WTC11 (cell line): ENCODE results near the gene PRCD. TPM values are rescaled to one million over a fixed set of nuclear protein-coding genes. Genes with fewer than 3 reads are reported as not detected.
"Not testable (repeated sequence)": the region's sequence is repeated elsewhere in the genome, so short reads cannot be mapped to it uniquely, and the experiment has no call there.

Experiments used
- ATAC-seq: fragments of 200-7000 bp; cut with Tn5 transposase; 2 replicates; pipeline ENCODE4 v1.10.0; 2021; ENCODE audit warnings: mild to moderate bottlenecking, moderate library complexity
- CTCF ChIA-PET: fragments of 300-600 bp; sonication (Branson Sonifier 250); formaldehyde crosslinking; loops from one replicate; lab custom pipeline; 2021; ENCODE audit warnings: antibody characterized with exemption; lab: Charles Lee
- POLR2A ChIA-PET: fragments of 350-600 bp; sonication (Branson Sonifier 250); formaldehyde crosslinking; loops from one replicate; lab custom pipeline; 2021; ENCODE audit warnings: antibody characterized with exemption; lab: Charles Lee
- DNase-seq: peaks from one replicate; pipeline ENCODE4 v3.0.0; 2021; ENCODE audit warnings: low spot score
- H3K27ac Mint-ChIP-seq: 2 replicates; pipeline ENCODE4 v1.8.0; 2021; ENCODE audit warnings: mixed read lengths
- H3K27me3 Mint-ChIP-seq: 2 replicates; pipeline ENCODE4 v1.8.0; 2021; ENCODE audit warnings: low read depth, mild to moderate bottlenecking, moderate library complexity, mixed read lengths
- H3K36me3 Mint-ChIP-seq: 2 replicates; pipeline ENCODE4 v1.8.0; 2021; ENCODE audit warnings: mixed read lengths
- H3K4me1 Mint-ChIP-seq: 2 replicates; pipeline ENCODE4 v1.8.0; 2022; ENCODE audit warnings: mixed read lengths
- H3K4me3 Mint-ChIP-seq: 2 replicates; pipeline ENCODE4 v1.8.0; 2021; ENCODE audit warnings: mild to moderate bottlenecking, moderate library complexity, mixed read lengths
- H3K9me3 Mint-ChIP-seq: 2 replicates; pipeline ENCODE4 v1.8.0; 2021; ENCODE audit warnings: mixed read lengths
- E2F1 ChIP-seq: sonication (generic); formaldehyde crosslinking; IDR thresholded peaks from 2 replicates; pipeline ENCODE4 v1.8.0; 2022; ENCODE audit warnings: mild to moderate bottlenecking, missing genetic modification reagents
- EMX1 ChIP-seq: fragments of 250-450 bp; sonication (Bioruptor Pico); IDR thresholded peaks from 2 replicates; pipeline ENCODE4 v1.8.0; 2021; ENCODE audit warnings: mild to moderate bottlenecking
- ERG ChIP-seq: fragments of 250-450 bp; sonication (Bioruptor Pico); IDR thresholded peaks from 2 replicates; pipeline ENCODE4 v1.8.0; 2021; ENCODE audit warnings: mild to moderate bottlenecking
- FOXK1 ChIP-seq: sonication (generic); formaldehyde crosslinking; IDR thresholded peaks from 2 replicates; pipeline ENCODE4 v1.8.0; 2022; ENCODE audit warnings: mild to moderate bottlenecking, moderate library complexity, missing genetic modification reagents
- FOXP4 ChIP-seq: sonication (generic); formaldehyde crosslinking; IDR thresholded peaks from 2 replicates; pipeline ENCODE4 v1.8.0; 2022; ENCODE audit warnings: mild to moderate bottlenecking, missing genetic modification reagents
- GABPB1 ChIP-seq: sonication (generic); formaldehyde crosslinking; IDR thresholded peaks from 2 replicates; pipeline ENCODE4 v1.8.1; 2023; ENCODE audit warnings: mild to moderate bottlenecking, missing genetic modification reagents
- MAX ChIP-seq: sonication (generic); formaldehyde crosslinking; IDR thresholded peaks from 2 replicates; pipeline ENCODE4 v1.8.0; 2022; ENCODE audit warnings: mild to moderate bottlenecking, missing genetic modification reagents
- MXD4 ChIP-seq: fragments of 250-450 bp; sonication (Bioruptor Pico); IDR thresholded peaks from 2 replicates; pipeline ENCODE4 v1.8.0; 2021; ENCODE audit warnings: mild to moderate bottlenecking, moderate library complexity, borderline replicate concordance
- NFATC4 ChIP-seq: fragments of 250-450 bp; sonication (Bioruptor Pico); IDR thresholded peaks from 2 replicates; pipeline ENCODE4 v1.9.0; 2021; ENCODE audit warnings: mild to moderate bottlenecking
- PRRX2 ChIP-seq: fragments of 250-450 bp; sonication (Bioruptor Pico); IDR thresholded peaks from 2 replicates; pipeline ENCODE4 v1.8.0; 2021; ENCODE audit warnings: mild to moderate bottlenecking
- SMAD3 ChIP-seq: sonication (generic); formaldehyde crosslinking; IDR thresholded peaks from 2 replicates; pipeline ENCODE4 v1.8.0; 2022; ENCODE audit warnings: missing genetic modification reagents, mild to moderate bottlenecking, borderline replicate concordance
- TCF7 ChIP-seq: sonication (generic); formaldehyde crosslinking; IDR thresholded peaks from 2 replicates; pipeline ENCODE4 v1.8.0; 2022; ENCODE audit warnings: mild to moderate bottlenecking, low read depth, missing genetic modification reagents, moderate library complexity
- ZBTB21 ChIP-seq: sonication (generic); formaldehyde crosslinking; IDR thresholded peaks from 2 replicates; pipeline ENCODE4 v1.8.1; 2023; ENCODE audit warnings: mild to moderate bottlenecking, missing genetic modification reagents, borderline replicate concordance
- ZMAT4 ChIP-seq: fragments of 250-450 bp; sonication (Bioruptor Pico); IDR thresholded peaks from 2 replicates; pipeline ENCODE4 v1.9.0; 2021; ENCODE audit warnings: mild to moderate bottlenecking
- ZNF317 ChIP-seq: sonication (generic); formaldehyde crosslinking; IDR thresholded peaks from 2 replicates; pipeline ENCODE4 v1.8.1; 2023; ENCODE audit warnings: low read depth, mild to moderate bottlenecking, moderate library complexity, missing genetic modification reagents, borderline replicate concordance
- total RNA-seq: library from RNA; stranded (reverse); gene quantifications from 3 replicates; pipeline ENCODE4 v1.2.3, GENCODE V29; 2021

PRCD gene
- total RNA-seq, 1 experiment from 2014 or later, result 2.7 TPM

GRCh38 chr17:76531486-76532038 is 8.3 kb upstream of the PRCD start:
- no peak for DNase-seq

GRCh38 chr17:76532072-76532651 is 7.7 kb upstream of the PRCD start:
- Mint-ChIP-seq H3K36me3 (no peaks in the 10 kb centered on the region), H3K27me3 (peaks cover 24% of the 10 kb centered on the region), H3K9me3 (no peaks in the 10 kb centered on the region), H3K4me3 (no peak overlapping the region), H3K27ac (no peak overlapping the region), H3K4me1 (peaks cover 16% of the 10 kb centered on the region)
- DNase-seq, result no peak
- ChIA-PET POLR2A (no interaction called here), CTCF (interaction anchor here (0.6 to 9.7 kb wide), 4 partner anchors 8 to 147 kb away, joined by 3 to 123 read pairs (median 3); no protein-coding TSS in a partner anchor)
- TF ChIP-seq SMAD3 (no peak), ZNF317 (CRISPR knock-in tag) (no peak)
- no peak for ATAC-seq

More at GRCh38 chr17:76531486-76532038, 8.3 kb upstream of the PRCD start:
- Mint-ChIP-seq H3K4me3 (no peak overlapping the region), H3K27me3 (peaks cover 18% of the 10 kb centered on the region), H3K27ac (no peak overlapping the region), H3K4me1 (peaks cover 17% of the 10 kb centered on the region), H3K9me3 (no peaks in the 10 kb centered on the region), H3K36me3 (no peaks in the 10 kb centered on the region)
- no peak for TF ChIP-seq EMX1
- TF ChIP-seq MAX (CRISPR knock-in tag), result no peak
- no peak for TF ChIP-seq ERG (CRISPR knock-in tag)
- no peak for TF ChIP-seq GABPB1 (CRISPR knock-in tag)
- no peak for TF ChIP-seq NFATC4 (CRISPR knock-in tag)
- ChIA-PET CTCF (interaction anchor here (0.6 to 2.2 kb wide), 2 partner anchors 9 to 147 kb away, joined by 3 to 9 read pairs; partner anchors contain the start of gene PRCD), POLR2A (no interaction called here)
- no peak for ATAC-seq

GRCh38 chr17:76533640-76534359 is 6.0 kb upstream of the PRCD start:
- CTCF ChIA-PET, result interaction anchor here (0.7 to 9.7 kb wide), 3 partner anchors 10 to 144 kb away, joined by 3 to 123 read pairs (median 4); no protein-coding TSS in a partner anchor
- H3K4me3 Mint-ChIP-seq, H3K9me3 Mint-ChIP-seq, POLR2A ChIA-PET, H3K27ac Mint-ChIP-seq, H3K36me3 Mint-ChIP-seq, ATAC-seq, DNase-seq: not testable (repeated sequence)
- peaks cover 33% of the 10 kb centered on the region for H3K27me3 Mint-ChIP-seq
- peaks cover 13% of the 10 kb centered on the region for H3K4me1 Mint-ChIP-seq

- Mint-ChIP-seq H3K27me3 (peaks cover 44% of the 10 kb centered on the region), H3K9me3 (no peaks in the 10 kb centered on the region), H3K36me3 (no peaks in the 10 kb centered on the region; the same call in 1 of the 2 replicates), H3K4me1 (peaks cover 17% of the 10 kb centered on the region), H3K27ac (no peak overlapping the region), H3K4me3 (no peak overlapping the region)
- ChIA-PET POLR2A (no interaction called here), CTCF (interaction anchor here (0.8 to 9.7 kb wide), 2 partner anchors 11 to 12 kb away, joined by 4 to 123 read pairs; no protein-coding TSS in a partner anchor)
- no peak for ATAC-seq
- DNase-seq, result no peak
- TF ChIP-seq FOXP4 (CRISPR knock-in tag), result no peak
- no peak for TF ChIP-seq PRRX2 (CRISPR knock-in tag)
- no peak for TF ChIP-seq MXD4 (CRISPR knock-in tag)
- TF ChIP-seq ZBTB21 (CRISPR knock-in tag), result no peak
- no peak for TF ChIP-seq SMAD3
- no peak for TF ChIP-seq TCF7 (CRISPR knock-in tag)
- no peak for TF ChIP-seq FOXK1
- no peak for TF ChIP-seq E2F1 (CRISPR knock-in tag)
- no peak for TF ChIP-seq ZMAT4 (CRISPR knock-in tag)
These were observed 4.8 kb upstream of the PRCD start for GRCh38 chr17:76534831-76535732.
